IMR-90 (cell line): ENCODE measurements around the gene CLEC3B. TPM values are rescaled to one million over a fixed set of nuclear protein-coding genes. Genes with fewer than 3 reads are reported as not detected.

Experiments
- ATAC-seq: fragments of 200-7000 bp; cut with Tn5 transposase; 2 replicates; pipeline ENCODE4 v1.9.1; 2020; ENCODE audit warnings: low read depth, mild to moderate bottlenecking, moderate library complexity
- BruUV-seq: library from RNA; stranded (reverse); fragments of 400-500 nt; replicated peaks from 2 replicates; lab custom pipeline; 2021; lab: Mats Ljungman, UMichigan
- CTCF ChIA-PET: fragments of 300-600 bp; formaldehyde crosslinking; extraction: SDS; loops from one replicate; lab custom pipeline; 2021; ENCODE audit warnings: antibody characterized with exemption; lab: Yijun Ruan, JAX
- POLR2A ChIA-PET: fragments of 300-600 bp; sonication (Branson Sonifier 250); formaldehyde crosslinking; loops from one replicate; lab custom pipeline; 2022; ENCODE audit warnings: antibody characterized with exemption; ENCODE audit not compliant: unreplicated experiment; lab: Charles Lee
- DNase-seq: peaks from one replicate; pipeline ENCODE4 v3.0.0; 2013
- H2AFZ ChIP-seq: replicated peaks from 2 replicates; pipeline ENCODE3; 2013; ENCODE audit warnings: low read length, mild to moderate bottlenecking; ENCODE audit not compliant: poor library complexity
- H2AK5ac ChIP-seq: 2 replicates; pipeline ENCODE4 v1.6.1; 2013; ENCODE audit warnings: low read depth, low read length, inconsistent platforms
- H2AK9ac ChIP-seq: replicated peaks from 2 replicates; pipeline ENCODE3; 2013; ENCODE audit warnings: mild to moderate bottlenecking, low read depth, low read length, moderate library complexity; ENCODE audit not compliant: poor library complexity
- H2BK120ac ChIP-seq: 2 replicates; pipeline ENCODE4 v1.6.1; 2013; ENCODE audit warnings: low read depth, low read length, inconsistent platforms
- H2BK15ac ChIP-seq: 3 replicates; pipeline ENCODE4 v1.6.1; 2013; ENCODE audit warnings: low read depth, low read length, inconsistent platforms
- H2BK20ac ChIP-seq: 2 replicates; pipeline ENCODE4 v1.6.1; 2013; ENCODE audit warnings: low read depth, mild to moderate bottlenecking, inconsistent platforms, low read length, moderate library complexity
- H2BK5ac ChIP-seq: 2 replicates; pipeline ENCODE4 v1.6.1; 2013; ENCODE audit warnings: mild to moderate bottlenecking, low read depth, low read length, inconsistent platforms; ENCODE audit not compliant: poor library complexity, severe bottlenecking
- H3K14ac ChIP-seq: replicated peaks from 2 replicates; pipeline ENCODE4 v1.6.1; 2013; ENCODE audit warnings: low read depth, low read length, inconsistent platforms
- H3K18ac ChIP-seq: 2 replicates; pipeline ENCODE4 v1.6.1; 2013; ENCODE audit warnings: low read depth, low read length, control low read depth
- H3K23ac ChIP-seq: 2 replicates; pipeline ENCODE4 v1.6.1; 2013; ENCODE audit warnings: low read depth, low read length, inconsistent platforms
- H3K27ac ChIP-seq: 2 replicates; pipeline ENCODE4 v1.5.1; 2013; ENCODE audit warnings: mild to moderate bottlenecking, control low read depth, low read length; ENCODE audit not compliant: insufficient read depth
- H3K27me3 ChIP-seq: 2 replicates; pipeline ENCODE4 v1.6.1; 2013; ENCODE audit warnings: low read length; ENCODE audit not compliant: control insufficient read depth, insufficient read depth
- H3K36me3 ChIP-seq: 2 replicates; pipeline ENCODE4 v1.6.1; 2013; ENCODE audit warnings: low read length, mixed read lengths; ENCODE audit not compliant: control insufficient read depth, insufficient read depth
- H3K4ac ChIP-seq: 2 replicates; pipeline ENCODE4 v1.6.1; 2013; ENCODE audit warnings: low read depth, low read length, inconsistent platforms
- H3K4me1 ChIP-seq: 2 replicates; pipeline ENCODE4 v1.6.1; 2013; ENCODE audit warnings: low read length, mixed read lengths; ENCODE audit not compliant: control insufficient read depth, insufficient read depth
- H3K4me2 ChIP-seq: 2 replicates; pipeline ENCODE4 v1.6.1; 2013; ENCODE audit warnings: low read depth, mild to moderate bottlenecking, control low read depth, low read length, moderate library complexity
- H3K4me3 ChIP-seq: 2 replicates; pipeline ENCODE4 v1.5.1; 2013; ENCODE audit warnings: low read depth, mild to moderate bottlenecking, control low read depth, low read length, moderate library complexity; ENCODE audit not compliant: insufficient read depth
- H3K56ac ChIP-seq: 2 replicates; pipeline ENCODE4 v1.6.1; 2013; ENCODE audit warnings: low read length, inconsistent platforms; ENCODE audit not compliant: insufficient read depth; ENCODE audit errors: extremely low read depth
- H3K79me1 ChIP-seq, 2 experiments: 2 replicates each; pipeline ENCODE4 v1.6.1; 2013; ENCODE audit warnings: low read length in 2 of 2, inconsistent platforms in 1 of 2, low read depth in 1 of 2
- H3K9ac ChIP-seq: 2 replicates; pipeline ENCODE4 v1.6.1; 2013; ENCODE audit warnings: low read depth, low read length, control low read depth
- H3K9me1 ChIP-seq: 2 replicates; pipeline ENCODE4 v1.6.1; 2013; ENCODE audit warnings: low read length, inconsistent platforms; ENCODE audit not compliant: insufficient read depth
- H3K9me3 ChIP-seq: 2 replicates; pipeline ENCODE4 v1.6.1; 2013; ENCODE audit warnings: low read length; ENCODE audit not compliant: control insufficient read depth, insufficient read depth
- H4K20me1 ChIP-seq: 2 replicates; pipeline ENCODE4 v1.6.1; 2013; ENCODE audit warnings: low read length, inconsistent platforms; ENCODE audit not compliant: insufficient read depth
- H4K5ac ChIP-seq: 2 replicates; pipeline ENCODE4 v1.6.1; 2013; ENCODE audit warnings: mild to moderate bottlenecking, low read depth, low read length, control low read depth
- H4K8ac ChIP-seq, 2 experiments: 2 replicates each; pipeline ENCODE4 v1.6.1; 2013; ENCODE audit warnings: low read depth in 2 of 2, low read length in 2 of 2, control low read depth in 1 of 2, inconsistent platforms in 1 of 2
- H4K91ac ChIP-seq: 2 replicates; pipeline ENCODE4 v1.6.1; 2013; ENCODE audit warnings: low read depth, low read length, inconsistent platforms; ENCODE audit not compliant: insufficient read depth
- CTCF ChIP-seq: conservative IDR thresholded peaks from 2 replicates; pipeline ENCODE4 v1.5.1; 2012; ENCODE audit warnings: mild to moderate bottlenecking, low read depth, low read length, improper control_type of control experiment
- FOS ChIP-seq: fragments of 150-350 bp; IDR thresholded peaks from 2 replicates; pipeline ENCODE4 v1.6.1; 2016; ENCODE audit warnings: low read depth, low read length
- MAFK ChIP-seq: IDR thresholded peaks from 2 replicates; pipeline ENCODE4 v1.6.1; 2012; ENCODE audit warnings: low read depth, low read length, improper control_type of control experiment
- MAZ ChIP-seq: IDR thresholded peaks from 2 replicates; pipeline ENCODE4 v1.6.1; 2012; ENCODE audit warnings: low read depth, mild to moderate bottlenecking, low read length, improper control_type of control experiment, moderate library complexity, borderline replicate concordance
- NFE2L2 ChIP-seq: fragments of 150-350 bp; IDR thresholded peaks from 2 replicates; pipeline ENCODE4 v1.6.1; 2016; ENCODE audit warnings: low read depth, mild to moderate bottlenecking, low read length
- POLR2A ChIP-seq: IDR thresholded peaks from 2 replicates; pipeline ENCODE4 v1.6.1; 2012; ENCODE audit warnings: mild to moderate bottlenecking, low read depth, low read length
- RCOR1 ChIP-seq: IDR thresholded peaks from 2 replicates; pipeline ENCODE4 v1.6.1; 2012; ENCODE audit warnings: mild to moderate bottlenecking, low read length, improper control_type of control experiment; ENCODE audit not compliant: insufficient replicate concordance
- RFX5 ChIP-seq: IDR thresholded peaks from 2 replicates; pipeline ENCODE4 v1.8.0; 2012; ENCODE audit warnings: low read depth, mild to moderate bottlenecking, low read length, moderate library complexity
- SMC3 ChIP-seq: fragments of 150-350 bp; IDR thresholded peaks from 2 replicates; pipeline ENCODE4 v1.6.1; 2016; ENCODE audit warnings: low read depth, mild to moderate bottlenecking, antibody characterized with exemption, low read length, moderate library complexity
- USF2 ChIP-seq: fragments of 150-350 bp; IDR thresholded peaks from 2 replicates; pipeline ENCODE4 v1.6.1; 2017; ENCODE audit warnings: mild to moderate bottlenecking, antibody characterized with exemption, low read length, low read depth
- WGBS, 2 experiments: methylation state at CpG; one replicate each; pipeline versions ENCODE4 v1.1.5 to v1.1.7; 2013; ENCODE audit warnings: missing lambda C conversion rate in 2 of 2; ENCODE audit not compliant: insufficient read length in 1 of 2; ENCODE audit errors: extremely low coverage in 2 of 2; 5-methylcytosine and 5-hydroxymethylcytosine counted together
- dilution Hi-C: fragments of 300-500 bp; cut with HindIII; formaldehyde crosslinking; loops from one replicate; pipeline ENCODE4 v1.14.3; 2018; ENCODE audit warnings: low sequenced_read_pairs; ENCODE audit not compliant: unreplicated experiment
- in situ Hi-C: fragments of 300-500 bp; cut with MboI; formaldehyde crosslinking; loops from 3 replicates; pipeline ENCODE4 v1.14.3; 2019; ENCODE audit warnings: low sequenced_read_pairs, inconsistent platforms, mixed read lengths
- intact Hi-C: fragments of 100-400 bp; cut with micrococcal nuclease; formaldehyde crosslinking; loops from 2 replicates; pipeline ENCODE4 v1.10.0; 2022
- polyA plus RNA-seq, 3 experiments: library from polyadenylated mRNA; depleted of rRNA; stranded (reverse); fragments of >200 nt; gene quantifications; 2 replicates each; pipeline ENCODE4 v1.2.3, GENCODE V29; 2012; ENCODE audit warnings: low replicate concordance in 1 of 3
- total RNA-seq: library from RNA; depleted of rRNA; stranded (reverse); fragments of >200 nt; gene quantifications from 2 replicates; pipeline ENCODE4 v1.2.3, GENCODE V29; 2012
- TF ChIP-seq, protein P1 (sequence below): fragments of 150-350 bp; IDR thresholded peaks from 2 replicates; pipeline ENCODE4 v1.6.1; 2016; ENCODE audit warnings: low read depth, mild to moderate bottlenecking, low read length, moderate library complexity, borderline replicate concordance

The CLEC3B gene
- total and polyA plus RNA-seq, 2 of the 4 experiments (the other 2 are of a cell fraction) = 3.6 to 13.2 TPM

- BruUV-seq = no TSS peak
- H4K91ac ChIP-seq = no peak overlapping the region
- no peak overlapping the region for H2AK5ac ChIP-seq
- no peak overlapping the region for H3K56ac ChIP-seq
- no CpG with 5 or more reads among the region's 2 CpGs for WGBS, 2 experiments
- H2BK5ac ChIP-seq = no peak overlapping the region
- H3K4me2 ChIP-seq = no peak overlapping the region
- H3K14ac ChIP-seq = no peak overlapping the region
- H3K9me1 ChIP-seq = peaks cover 16% of the 10 kb centered on the region
- peaks cover 34 to 35% of the 10 kb centered on the region in 2 experiments for H3K79me1 ChIP-seq
- H3K9ac ChIP-seq = no peak overlapping the region
- H4K20me1 ChIP-seq = peaks cover 5% of the 10 kb centered on the region
- no peak overlapping the region for H3K18ac ChIP-seq
- CTCF ChIA-PET = no interaction called here
- dilution Hi-C loops (no loop called here), in situ Hi-C loops (no loop called here), intact Hi-C loops (no loop called here)
- TF ChIP-seq FOS (no peak), MAFK (no peak), MAZ (no peak), POLR2A (no peak), RFX5 (no peak), NFE2L2 (no peak), SMC3 (no peak), USF2 (no peak), RCOR1 (no peak), CTCF (no peak)
- TF ChIP-seq, protein P1, sequence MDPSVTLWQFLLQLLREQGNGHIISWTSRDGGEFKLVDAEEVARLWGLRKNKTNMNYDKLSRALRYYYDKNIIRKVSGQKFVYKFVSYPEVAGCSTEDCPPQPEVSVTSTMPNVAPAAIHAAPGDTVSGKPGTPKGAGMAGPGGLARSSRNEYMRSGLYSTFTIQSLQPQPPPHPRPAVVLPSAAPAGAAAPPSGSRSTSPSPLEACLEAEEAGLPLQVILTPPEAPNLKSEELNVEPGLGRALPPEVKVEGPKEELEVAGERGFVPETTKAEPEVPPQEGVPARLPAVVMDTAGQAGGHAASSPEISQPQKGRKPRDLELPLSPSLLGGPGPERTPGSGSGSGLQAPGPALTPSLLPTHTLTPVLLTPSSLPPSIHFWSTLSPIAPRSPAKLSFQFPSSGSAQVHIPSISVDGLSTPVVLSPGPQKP = no peak
- no peak overlapping the region for H4K5ac ChIP-seq
- no peak for DNase-seq
- ATAC-seq = no peak
- H3K4me3 ChIP-seq = no peak overlapping the region
- H3K36me3 ChIP-seq = peaks cover 31% of the 10 kb centered on the region
- POLR2A ChIA-PET = no interaction called here
- no peak overlapping the region for H3K27ac ChIP-seq
- no peak overlapping the region for H2BK15ac ChIP-seq
- no peak overlapping the region for H3K23ac ChIP-seq
- H2BK20ac ChIP-seq = no peak overlapping the region
- no peaks in the 10 kb centered on the region for H3K27me3 ChIP-seq
- H2AFZ ChIP-seq = no peak overlapping the region
- H2BK120ac ChIP-seq = no peak overlapping the region
- no peak overlapping the region for H3K4ac ChIP-seq
- H2AK9ac ChIP-seq = no peak overlapping the region
- H4K8ac ChIP-seq = no peak overlapping the region
- peaks cover 11% of the 10 kb centered on the region for H3K4me1 ChIP-seq
- H3K9me3 ChIP-seq = no peaks in the 10 kb centered on the region
Observed at GRCh38 chr3:44999782-45000181, 26.3 kb upstream of the CLEC3B start.
